ENCODE data around the gene TTC34.
"Not testable (repeated sequence)": the region's sequence is repeated elsewhere in the genome, so short reads cannot be mapped to it uniquely, and the experiment has no call there.

DNA sequence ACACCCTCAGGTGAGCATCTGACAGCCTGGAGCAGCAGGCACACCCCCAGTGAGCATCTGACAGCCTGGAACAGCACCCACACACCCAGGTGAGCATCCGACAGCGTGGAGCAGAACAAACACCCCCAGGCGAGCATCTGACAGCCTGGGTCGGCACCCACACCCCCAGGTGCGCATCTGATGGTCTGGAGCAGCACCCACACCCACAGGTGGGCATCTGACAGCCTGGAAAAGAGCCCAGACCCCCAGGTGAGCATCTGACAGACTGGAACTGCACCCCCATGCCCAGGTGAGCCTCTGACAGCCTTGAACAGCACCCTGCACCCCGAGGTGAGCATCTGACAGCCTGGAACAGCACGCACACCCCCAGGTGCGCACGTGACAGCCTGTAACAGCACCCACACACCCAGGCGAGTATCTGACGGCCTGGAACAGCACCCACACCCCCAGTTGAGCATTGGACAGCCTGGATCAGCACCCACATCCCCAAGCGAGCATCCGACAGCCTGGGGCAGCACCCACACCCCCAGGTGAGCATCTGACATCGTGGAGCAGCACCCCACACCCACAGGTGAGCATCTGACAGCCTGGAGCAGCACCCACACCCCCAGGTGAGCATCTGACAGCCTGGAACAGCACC is 51.3 kb downstream of the TTC34 start:
- TF ChIP-seq, protein P1, sequence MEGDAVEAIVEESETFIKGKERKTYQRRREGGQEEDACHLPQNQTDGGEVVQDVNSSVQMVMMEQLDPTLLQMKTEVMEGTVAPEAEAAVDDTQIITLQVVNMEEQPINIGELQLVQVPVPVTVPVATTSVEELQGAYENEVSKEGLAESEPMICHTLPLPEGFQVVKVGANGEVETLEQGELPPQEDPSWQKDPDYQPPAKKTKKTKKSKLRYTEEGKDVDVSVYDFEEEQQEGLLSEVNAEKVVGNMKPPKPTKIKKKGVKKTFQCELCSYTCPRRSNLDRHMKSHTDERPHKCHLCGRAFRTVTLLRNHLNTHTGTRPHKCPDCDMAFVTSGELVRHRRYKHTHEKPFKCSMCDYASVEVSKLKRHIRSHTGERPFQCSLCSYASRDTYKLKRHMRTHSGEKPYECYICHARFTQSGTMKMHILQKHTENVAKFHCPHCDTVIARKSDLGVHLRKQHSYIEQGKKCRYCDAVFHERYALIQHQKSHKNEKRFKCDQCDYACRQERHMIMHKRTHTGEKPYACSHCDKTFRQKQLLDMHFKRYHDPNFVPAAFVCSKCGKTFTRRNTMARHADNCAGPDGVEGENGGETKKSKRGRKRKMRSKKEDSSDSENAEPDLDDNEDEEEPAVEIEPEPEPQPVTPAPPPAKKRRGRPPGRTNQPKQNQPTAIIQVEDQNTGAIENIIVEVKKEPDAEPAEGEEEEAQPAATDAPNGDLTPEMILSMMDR (IDR thresholded peaks at IDR 0.05), result not testable (repeated sequence)
- TF ChIP-seq EP300 (IDR thresholded peaks at IDR 0.05; ENCODE audit: low read depth); POLR2AphosphoS5 (IDR thresholded peaks at IDR 0.05): not testable (repeated sequence)
